ENCODE measurements around the gene ROBO1. TPM values are rescaled to one million over a fixed set of nuclear protein-coding genes. Genes with fewer than 3 reads are reported as not detected.

The ROBO1 gene
- total and polyA plus RNA-seq, 12 donors, result 6.4 to 144 (median 43.9) TPM

DNA sequence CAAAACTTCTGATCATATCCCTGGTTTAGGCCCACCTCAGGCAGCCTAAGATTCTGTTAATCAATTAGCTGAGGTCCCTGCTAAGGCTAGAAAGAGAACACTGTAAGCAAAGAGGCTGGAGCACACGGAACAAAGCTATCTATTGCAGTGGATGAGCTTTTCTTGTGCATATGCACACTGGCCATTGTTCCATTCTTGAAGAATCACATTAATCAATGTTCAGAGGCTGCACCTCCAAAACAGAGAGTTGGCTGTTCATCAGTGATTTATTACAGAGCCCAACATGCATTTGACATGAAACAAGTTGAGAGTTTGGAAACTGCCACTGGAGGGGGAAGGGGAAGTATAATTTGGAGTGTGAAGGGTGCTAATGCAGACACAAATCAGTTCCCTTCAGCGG is 873.0 kb downstream of the ROBO1 start:
- Histone ChIP-seq H3K36me3 (replicated peaks in 1 of 2) (no peaks in the 10 kb centered on the region), H3K27me3 (no peaks in the 10 kb centered on the region), H3K4me1 (replicated peaks in 1 of 2) (peaks cover 0 to 13% of the 10 kb centered on the region in 2 donors), H3K4me3 (no peak overlapping the region), H3K27ac (no peak overlapping the region), H3K9me3 (replicated peaks in 1 of 3) (no peaks in the 10 kb centered on the region)
- no peak for DNase-seq
- TF ChIP-seq, protein P1, sequence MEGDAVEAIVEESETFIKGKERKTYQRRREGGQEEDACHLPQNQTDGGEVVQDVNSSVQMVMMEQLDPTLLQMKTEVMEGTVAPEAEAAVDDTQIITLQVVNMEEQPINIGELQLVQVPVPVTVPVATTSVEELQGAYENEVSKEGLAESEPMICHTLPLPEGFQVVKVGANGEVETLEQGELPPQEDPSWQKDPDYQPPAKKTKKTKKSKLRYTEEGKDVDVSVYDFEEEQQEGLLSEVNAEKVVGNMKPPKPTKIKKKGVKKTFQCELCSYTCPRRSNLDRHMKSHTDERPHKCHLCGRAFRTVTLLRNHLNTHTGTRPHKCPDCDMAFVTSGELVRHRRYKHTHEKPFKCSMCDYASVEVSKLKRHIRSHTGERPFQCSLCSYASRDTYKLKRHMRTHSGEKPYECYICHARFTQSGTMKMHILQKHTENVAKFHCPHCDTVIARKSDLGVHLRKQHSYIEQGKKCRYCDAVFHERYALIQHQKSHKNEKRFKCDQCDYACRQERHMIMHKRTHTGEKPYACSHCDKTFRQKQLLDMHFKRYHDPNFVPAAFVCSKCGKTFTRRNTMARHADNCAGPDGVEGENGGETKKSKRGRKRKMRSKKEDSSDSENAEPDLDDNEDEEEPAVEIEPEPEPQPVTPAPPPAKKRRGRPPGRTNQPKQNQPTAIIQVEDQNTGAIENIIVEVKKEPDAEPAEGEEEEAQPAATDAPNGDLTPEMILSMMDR (IDR thresholded peaks at IDR 0.05), result no peak
- no peak for TF ChIP-seq POLR2A (IDR thresholded peaks at IDR 0.05)
- 78 to 88% (median 84%) methylated on average over 2 of the region's 2 CpGs for WGBS, 4 donors
- intact Hi-C loops (cut with DNase I), result no loop called here

DNA sequence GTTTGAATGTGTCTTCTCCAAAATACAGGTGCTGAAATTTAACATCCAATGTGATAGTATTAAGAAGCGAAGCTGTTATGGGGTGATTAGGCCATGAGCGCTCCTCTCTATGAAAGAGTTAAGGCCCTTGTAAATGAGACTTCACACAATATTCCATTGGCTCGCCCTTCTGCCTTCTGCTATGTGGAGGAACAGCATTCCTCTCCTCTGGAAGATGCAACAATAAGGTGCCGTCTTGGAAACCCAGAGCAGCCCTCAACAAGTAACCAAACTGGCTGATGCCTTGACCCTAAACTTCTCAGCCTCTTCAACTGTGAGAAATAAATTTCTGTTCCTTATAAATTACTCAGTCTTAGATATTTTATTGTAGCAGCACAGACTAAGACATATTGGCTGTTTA is 874.6 kb downstream of the ROBO1 start:
- intact Hi-C loops (cut with DNase I), result no loop called here
- Histone ChIP-seq H3K27me3 (no peaks in the 10 kb centered on the region), H3K9me3 (replicated peaks in 1 of 3) (no peaks in the 10 kb centered on the region), H3K4me1 (replicated peaks in 1 of 2) (peaks cover 0 to 18% of the 10 kb centered on the region in 2 donors), H3K4me3 (no peak overlapping the region), H3K36me3 (replicated peaks in 1 of 2) (no peaks in the 10 kb centered on the region), H3K27ac (no peak overlapping the region)
- TF ChIP-seq POLR2A (IDR thresholded peaks at IDR 0.05), result no peak
- TF ChIP-seq, protein P1 (IDR thresholded peaks at IDR 0.05), result no peak
- no peak for DNase-seq
- WGBS, 4 donors, result 92 to 96% (median 95%) methylated on average over 4 of the region's 4 CpGs

DNA sequence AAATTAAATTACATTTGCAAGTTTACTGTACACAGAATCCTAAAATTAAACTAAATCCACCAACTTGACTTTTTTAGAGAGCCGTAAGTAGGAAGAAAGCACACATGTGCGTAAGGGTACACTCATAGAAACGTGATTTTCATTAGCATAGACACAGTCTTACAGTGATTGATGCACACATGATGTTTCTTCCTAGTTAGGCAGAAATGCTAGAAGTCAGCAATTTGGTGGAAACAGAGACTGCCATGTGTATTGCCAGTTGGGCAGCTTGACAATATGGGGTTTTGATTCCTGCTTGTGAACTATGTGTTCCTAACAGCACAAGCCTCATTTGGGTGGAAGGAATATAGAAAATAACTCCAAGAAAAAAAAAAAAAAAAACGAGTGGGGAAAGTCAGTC is 878.5 kb downstream of the ROBO1 start:
- Histone ChIP-seq H3K9me3 (replicated peaks in 1 of 3) (no peaks in the 10 kb centered on the region), H3K4me1 (replicated peaks in 1 of 2) (peaks cover 3 to 17% of the 10 kb centered on the region in 2 donors), H3K27ac (no peak overlapping the region), H3K4me3 (no peak overlapping the region), H3K27me3 (no peaks in the 10 kb centered on the region), H3K36me3 (replicated peaks in 1 of 2) (no peaks in the 10 kb centered on the region)
- intact Hi-C loops (cut with DNase I), result no loop called here
- 80 to 87% (median 83%) methylated on average over 4 of the region's 4 CpGs for WGBS, 4 donors
- no peak for DNase-seq
- no peak for TF ChIP-seq POLR2A (IDR thresholded peaks at IDR 0.05)
- TF ChIP-seq, protein P1 (IDR thresholded peaks at IDR 0.05), result no peak

DNA sequence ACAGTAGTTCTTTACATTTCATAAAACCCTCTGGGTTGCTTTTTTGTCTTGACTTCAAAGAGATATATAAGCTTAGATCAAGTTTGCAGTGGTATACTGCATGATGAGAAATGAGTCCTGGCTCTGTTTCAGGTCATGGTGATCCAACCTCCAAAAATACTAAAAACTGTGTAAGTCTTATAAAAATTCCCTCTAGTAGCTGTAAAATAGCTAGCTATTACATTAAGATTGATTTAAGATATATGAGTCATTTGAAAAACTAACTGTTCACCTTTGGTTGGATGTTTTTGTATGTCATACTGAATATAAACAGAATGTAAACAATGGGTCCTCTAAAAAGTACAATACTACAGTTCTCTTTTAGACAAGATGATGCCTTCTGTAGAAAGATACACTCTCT is 879.2 kb downstream of the ROBO1 start:
- no peak overlapping the region for H3K4me3 ChIP-seq
- H3K27ac ChIP-seq, result no peak overlapping the region
- no peak for DNase-seq
- no peaks in the 10 kb centered on the region for H3K9me3 ChIP-seq (replicated peaks in 1 of 3)
- H3K36me3 ChIP-seq (replicated peaks in 1 of 2), result no peaks in the 10 kb centered on the region
- TF ChIP-seq, protein P1 (IDR thresholded peaks at IDR 0.05), result no peak
- TF ChIP-seq POLR2A (IDR thresholded peaks at IDR 0.05), result no peak
- intact Hi-C loops (cut with DNase I), result no loop called here
- H3K27me3 ChIP-seq, result no peaks in the 10 kb centered on the region
- H3K4me1 ChIP-seq (replicated peaks in 1 of 2), result peaks cover 3 to 17% of the 10 kb centered on the region in 2 donors
